H1 (cell line): ENCODE measurements around the gene PTPRO. TPM values are rescaled to one million over a fixed set of nuclear protein-coding genes. Genes with fewer than 3 reads are reported as not detected.

ENCODE experiments used
- CTCF ChIA-PET: fragments of 300-600 bp; sonication (Branson Sonifier 250); formaldehyde crosslinking; loops from one replicate; lab custom pipeline; 2021; ENCODE audit not compliant: partially characterized antibody; lab: Charles Lee
- POLR2A ChIA-PET: fragments of 300-600 bp; sonication (Branson Sonifier 250); formaldehyde crosslinking; loops from one replicate; lab custom pipeline; 2021; ENCODE audit warnings: inconsistent platforms; ENCODE audit not compliant: partially characterized antibody; lab: Charles Lee
- DNase-seq, 2 experiments: peaks; one replicate each; pipeline versions ENCODE4 v3.0.0 to v3.0.0-alpha.2; 2010 to 2022; ENCODE audit warnings: low spot score in 2 of 2, low read depth in 1 of 2, mixed read lengths in 1 of 2
- FAIRE-seq: peaks from 2 replicates; lab custom pipeline; 2011; peaks lifted over from hg19 to GRCh38; lab: Jason Lieb, UNC
- H2AFZ ChIP-seq: 2 replicates; pipeline ENCODE4 v1.8.1; 2012; ENCODE audit warnings: low read length, inconsistent platforms
- H2AK5ac ChIP-seq: 2 replicates; pipeline ENCODE4 v1.6.1; 2013; ENCODE audit warnings: low read depth, low read length
- H2BK120ac ChIP-seq: replicated peaks from 2 replicates; pipeline ENCODE3; 2013; ENCODE audit warnings: low read depth, low read length, inconsistent platforms
- H2BK12ac ChIP-seq: 2 replicates; pipeline ENCODE4 v1.6.1; 2013; ENCODE audit warnings: low read depth, low read length
- H2BK15ac ChIP-seq: 2 replicates; pipeline ENCODE4 v1.6.1; 2013; ENCODE audit warnings: low read length
- H2BK20ac ChIP-seq: 2 replicates; pipeline ENCODE4 v1.6.1; 2013; ENCODE audit warnings: low read length
- H2BK5ac ChIP-seq: 2 replicates; pipeline ENCODE4 v1.6.1; 2013; ENCODE audit warnings: low read depth, low read length
- H3K14ac ChIP-seq: 2 replicates; pipeline ENCODE4 v1.6.1; 2013; ENCODE audit warnings: inconsistent platforms; ENCODE audit not compliant: insufficient read length
- H3K18ac ChIP-seq: 2 replicates; pipeline ENCODE4 v1.6.1; 2013; ENCODE audit warnings: low read length; ENCODE audit errors: extremely low read depth
- H3K23ac ChIP-seq: 2 replicates; pipeline ENCODE4 v1.6.1; 2013; ENCODE audit warnings: inconsistent platforms; ENCODE audit not compliant: insufficient read length
- H3K23me2 ChIP-seq: 2 replicates; pipeline ENCODE4 v1.6.1; 2013; ENCODE audit warnings: low read depth, low read length
- H3K27ac ChIP-seq: 2 replicates; pipeline ENCODE4 v1.6.1; 2011; ENCODE audit warnings: low read depth, low read length, inconsistent platforms
- H3K27me3 ChIP-seq, 4 experiments: replicated peaks in 1 of 4; 1 replicate in 1 of 4; 2 replicates in 3 of 4; pipeline versions ENCODE4 v1.6.1 to v1.8.1; 2011 to 2013; ENCODE audit warnings: low read length in 3 of 4, mild to moderate bottlenecking in 3 of 4, inconsistent platforms in 2 of 4, mixed read lengths in 2 of 4, moderate library complexity in 1 of 4; ENCODE audit not compliant: control insufficient read depth in 3 of 4, insufficient read depth in 3 of 4; ENCODE audit errors: extremely low read depth in 1 of 4
- H3K36me3 ChIP-seq, 4 experiments: 2 replicates each; pipeline versions ENCODE4 v1.6.1 to v1.8.1; 2011 to 2013; ENCODE audit warnings: mild to moderate bottlenecking in 4 of 4, low read length in 3 of 4, moderate library complexity in 2 of 4, control low read depth in 1 of 4, inconsistent platforms in 1 of 4; ENCODE audit not compliant: insufficient read depth in 4 of 4, control insufficient read depth in 2 of 4
- H3K4ac ChIP-seq: replicated peaks from 2 replicates; pipeline ENCODE3; 2013; ENCODE audit warnings: low read length, low read depth, mixed read lengths, inconsistent platforms; ENCODE audit not compliant: insufficient read length
- H3K4me1 ChIP-seq, 4 experiments: replicated peaks in 1 of 4; 1 replicate in 1 of 4; 2 replicates in 3 of 4; pipeline versions ENCODE4 v1.6.1 to v1.8.1; 2011 to 2013; ENCODE audit warnings: low read length in 3 of 4, inconsistent platforms in 2 of 4, mixed read lengths in 1 of 4; ENCODE audit not compliant: insufficient read depth in 4 of 4, control insufficient read depth in 3 of 4
- H3K4me2 ChIP-seq, 2 experiments: 2 replicates each; pipeline versions ENCODE4 v1.6.1 to v1.8.1; 2011 to 2013; ENCODE audit warnings: low read depth in 2 of 2, low read length in 2 of 2, control low read depth in 1 of 2, inconsistent platforms in 1 of 2, mild to moderate bottlenecking in 1 of 2; ENCODE audit not compliant: insufficient read depth in 1 of 2
- H3K4me3 ChIP-seq, 4 experiments: fragments of 200-600, 300-600 bp in 1 of 4; sonication (generic), shearing (Covaris generic), sonication (Bioruptor Twin) in 1 of 4; 2 replicates each; pipeline versions ENCODE4 v1.5.1 to v1.8.1; 2011 to 2016; ENCODE audit warnings: low read length in 4 of 4, low read depth in 3 of 4, control low read depth in 2 of 4, inconsistent platforms in 2 of 4, mild to moderate bottlenecking in 2 of 4, mixed read lengths in 1 of 4, moderate library complexity in 1 of 4; ENCODE audit not compliant: insufficient read depth in 2 of 4; ENCODE audit errors: extremely low read depth in 1 of 4
- H3K56ac ChIP-seq: replicated peaks from 2 replicates; pipeline ENCODE3; 2013; ENCODE audit warnings: low read depth, mild to moderate bottlenecking, mixed read lengths, low read length, inconsistent platforms; ENCODE audit not compliant: insufficient read length
- H3K79me1 ChIP-seq: 2 replicates; pipeline ENCODE4 v1.6.1; 2013; ENCODE audit warnings: low read depth, low read length, control low read depth
- H3K79me2 ChIP-seq, 2 experiments: 2 replicates each; pipeline versions ENCODE4 v1.6.1 to v1.8.1; 2012 to 2013; ENCODE audit warnings: low read length in 2 of 2, mild to moderate bottlenecking in 2 of 2, inconsistent platforms in 1 of 2; ENCODE audit not compliant: insufficient read depth in 2 of 2, control insufficient read depth in 1 of 2
- H3K9ac ChIP-seq, 4 experiments: replicated peaks in 1 of 4; 1 replicate in 1 of 4; 2 replicates in 3 of 4; pipeline versions ENCODE4 v1.6.1 to v1.8.1; 2011 to 2013; ENCODE audit warnings: low read depth in 3 of 4, low read length in 3 of 4, control low read depth in 2 of 4, mild to moderate bottlenecking in 2 of 4, moderate library complexity in 2 of 4, inconsistent platforms in 1 of 4; ENCODE audit errors: extremely low read depth in 1 of 4
- H3K9me3 ChIP-seq, 2 experiments: 2 replicates each; pipeline versions ENCODE4 v1.6.1 to v1.8.1; 2012 to 2013; ENCODE audit warnings: mild to moderate bottlenecking in 2 of 2, moderate library complexity in 2 of 2, control low read depth in 1 of 2, inconsistent platforms in 1 of 2, low read depth in 1 of 2, low read length in 1 of 2, mixed read lengths in 1 of 2; ENCODE audit not compliant: insufficient read depth in 2 of 2
- H4K20me1 ChIP-seq, 2 experiments: replicated peaks in 1 of 2; 2 replicates each; pipeline versions ENCODE3 to v1.8.1; 2011 to 2013; ENCODE audit warnings: inconsistent platforms in 2 of 2, low read length in 2 of 2, mild to moderate bottlenecking in 1 of 2; ENCODE audit not compliant: insufficient read depth in 2 of 2, control insufficient read depth in 1 of 2
- H4K5ac ChIP-seq: 2 replicates; pipeline ENCODE4 v1.6.1; 2013; ENCODE audit warnings: low read length, low read depth, mixed read lengths, inconsistent platforms; ENCODE audit not compliant: insufficient read length
- H4K8ac ChIP-seq: 2 replicates; pipeline ENCODE4 v1.8.0; 2013; ENCODE audit warnings: mild to moderate bottlenecking, moderate library complexity, low read length, inconsistent platforms; ENCODE audit not compliant: insufficient read depth; ENCODE audit errors: extremely low read depth
- H4K91ac ChIP-seq: replicated peaks from 2 replicates; pipeline ENCODE3; 2013; ENCODE audit warnings: low read length, mixed read lengths, inconsistent platforms; ENCODE audit not compliant: insufficient read length
- CBX5 ChIP-seq: fragments of 300-800, 300-1000 bp; sonication (generic); IDR thresholded peaks from 2 replicates; pipeline ENCODE4 v1.7.1; 2016; ENCODE audit warnings: antibody characterized with exemption, low read length, low read depth
- CTBP2 ChIP-seq: IDR thresholded peaks from 2 replicates; pipeline ENCODE4 v1.7.0; 2011; ENCODE audit warnings: borderline replicate concordance, mild to moderate bottlenecking, moderate library complexity, mixed read lengths, low read length; ENCODE audit not compliant: insufficient read depth, insufficient read length
- KDM5A ChIP-seq: fragments of 200-600 bp; IDR thresholded peaks from 2 replicates; pipeline ENCODE4 v1.7.1; 2012; ENCODE audit warnings: mild to moderate bottlenecking, low read length, inconsistent platforms, mixed read lengths
- POLR2A ChIP-seq, 2 experiments: IDR thresholded peaks; 1 replicate in 1 of 2; 2 replicates in 1 of 2; pipeline ENCODE4 v1.6.1; 2011; ENCODE audit warnings: low read depth in 2 of 2, low read length in 2 of 2, mild to moderate bottlenecking in 2 of 2; ENCODE audit errors: control extremely low read depth in 1 of 2
- TAF7 ChIP-seq: optimal IDR thresholded peaks from 2 replicates; pipeline ENCODE3; 2011; ENCODE audit warnings: low read depth, mild to moderate bottlenecking, inconsistent platforms, low read length, moderate library complexity, borderline replicate concordance
- WGBS, 2 experiments: shearing (Covaris generic) in 1 of 2; methylation state at CpG; one replicate each; pipeline versions ENCODE4 v1.1.6 to v1.1.7; 2013 to 2015; ENCODE audit warnings: low lambda C conversion rate in 2 of 2, mixed read lengths in 2 of 2, inconsistent platforms in 1 of 2, low coverage in 1 of 2, missing lambda C conversion rate in 1 of 2; ENCODE audit not compliant: insufficient replicate concordance in 2 of 2, insufficient coverage in 1 of 2, insufficient read length in 1 of 2; ENCODE audit errors: extremely low coverage in 1 of 2, missing lambda C conversion rate in 1 of 2; 5-methylcytosine and 5-hydroxymethylcytosine counted together
- polyA plus RNA-seq, 7 experiments: library from polyadenylated mRNA; depleted of rRNA in 3 of 7; stranded (reverse) in 5 of 7; unstranded in 2 of 7; fragments of >200 nt in 5 of 7; fragments of 200-250 nt in 2 of 7; gene quantifications; 1 replicate in 5 of 7; 2 replicates in 1 of 7; 4 replicates in 1 of 7; pipeline versions ENCODE4 v1.2.1 to v1.2.3, GENCODE V29; 2011 to 2013; ENCODE audit warnings: missing spikeins in 2 of 7, mixed read lengths in 2 of 7
- total RNA-seq: library from RNA; stranded (reverse); fragmentation: NEBNext Ultra II Directional; extraction: Animal tissue kit (Norgen Biotek cat#: 25700); gene quantifications from 2 replicates; pipeline ENCODE4 v1.2.1, GENCODE V29; 2021

PTPRO gene
- total and polyA plus RNA-seq, 2 of the 8 experiments (the other 6 are each of a cell fraction or from before 2014, with no cell fraction given), result 0.73 to 1.7 TPM

- no peaks in the 10 kb centered on the region for H3K9me3 ChIP-seq
- DNase-seq (no peak), FAIRE-seq (no peak)
- H2AK5ac ChIP-seq, result no peak overlapping the region
- H4K5ac ChIP-seq, result no peak overlapping the region
- ChIA-PET POLR2A (no interaction called here), CTCF (no interaction called here)
- no peak overlapping the region for H3K23ac ChIP-seq
- no peak overlapping the region for H4K8ac ChIP-seq
- H2BK120ac ChIP-seq, result no peak overlapping the region
- H2BK15ac ChIP-seq, result no peak overlapping the region
- no peaks in the 10 kb centered on the region for H3K79me1 ChIP-seq
- H3K4me1 ChIP-seq, result peaks cover 0 to 3% (median 1%) of the 10 kb centered on the region in 4 experiments; a peak in 1 of 7 replicates
- H3K4me2 ChIP-seq, result peak overlapping the region in 1 of 2 experiments; percentile 39; a peak in 1 of 4 replicates
- TF ChIP-seq CTBP2 (no peak), KDM5A (no peak), POLR2A (IDR thresholded peaks at IDR 0.05; ENCODE audit: control extremely low read depth in 1 of 2, low read depth in 2 of 2, low read length in 2 of 2) (no peak), TAF7 (no peak), CBX5 (no peak)
- no peak overlapping the region for H2BK20ac ChIP-seq
- no peak overlapping the region for H2AFZ ChIP-seq
- H3K56ac ChIP-seq, result no peak overlapping the region
- no peak overlapping the region for H2BK5ac ChIP-seq
- H3K27ac ChIP-seq, result no peak overlapping the region
- no peak overlapping the region for H3K4ac ChIP-seq
- H3K14ac ChIP-seq, result no peak overlapping the region
- no peak overlapping the region for H2BK12ac ChIP-seq
- no peak overlapping the region for H3K18ac ChIP-seq
- H4K20me1 ChIP-seq, result no peaks in the 10 kb centered on the region
- no peaks in the 10 kb centered on the region for H3K27me3 ChIP-seq
- H3K23me2 ChIP-seq, result no peaks in the 10 kb centered on the region
- no peaks in the 10 kb centered on the region for H3K79me2 ChIP-seq
- no peak overlapping the region for H3K4me3 ChIP-seq
- H3K9ac ChIP-seq, result no peak overlapping the region
- H4K91ac ChIP-seq, result no peak overlapping the region
- no peaks in the 10 kb centered on the region for H3K36me3 ChIP-seq
- 79% methylated on average over 2 of the region's 2 CpGs; no CpG with 5 or more reads in 1 of the 2 experiments for WGBS, 2 experiments
These were observed 105.6 kb downstream of the PTPRO start for GRCh38 chr12:15427913-15428312.
